NB4 (cell line): ENCODE data around the gene ARHGDIB.

ENCODE experiments used
- DNase-seq: peaks from one replicate; pipeline ENCODE4 v3.0.0; 2010; ENCODE audit warnings: low read depth
- H3K4me3 ChIP-seq: one replicate; pipeline ENCODE4 v1.5.1; 2011; ENCODE audit warnings: mild to moderate bottlenecking, low read depth, low read length, moderate library complexity
- CTCF ChIP-seq: IDR thresholded peaks from one replicate; pipeline ENCODE4 v1.5.1; 2012; ENCODE audit warnings: low read depth, low read length
- MAX ChIP-seq: IDR thresholded peaks from 2 replicates; pipeline ENCODE4 v1.6.1; 2011; ENCODE audit warnings: low read depth, low read length
- MYC ChIP-seq: IDR thresholded peaks from 2 replicates; pipeline ENCODE4 v1.6.1; 2011; ENCODE audit warnings: low read depth, low read length
- POLR2A ChIP-seq: IDR thresholded peaks from 2 replicates; pipeline ENCODE4 v1.6.1; 2011; ENCODE audit warnings: mild to moderate bottlenecking; ENCODE audit not compliant: insufficient read length; ENCODE audit errors: extremely low read depth

The ARHGDIB gene

GRCh38 chr12:14974633-14975032 lies 13.2 kb upstream of the ARHGDIB start:
- no peak for DNase-seq
- TF ChIP-seq CTCF = no peak
- TF ChIP-seq MYC = no peak
- no peak for TF ChIP-seq MAX
- TF ChIP-seq POLR2A = no peak
- no peak overlapping the region for H3K4me3 ChIP-seq

- DNase-seq = no peak
- TF ChIP-seq MAX (no peak), CTCF (no peak), POLR2A (no peak), MYC (no peak)
- H3K4me3 ChIP-seq = no peak within 1 kb of the TSS
Observed at GRCh38 chr12:14972816-14973215, 11.4 kb upstream of the ARHGDIB start, which contains the start of gene PDE6H. TSS of gene PDE6H (plus strand) at chr12:14973042. CDS start at chr12:14978013, 4,971 bp downstream.

GRCh38 chr12:14970473-14970872 lies 9.1 kb upstream of the ARHGDIB start:
- H3K4me3 ChIP-seq = no peak overlapping the region
- TF ChIP-seq MYC (no peak), MAX (no peak), POLR2A (no peak), CTCF (no peak)
- DNase-seq = no peak

- no peak for DNase-seq
- H3K4me3 ChIP-seq = no peak overlapping the region
- TF ChIP-seq CTCF = no peak
- no peak for TF ChIP-seq MYC
- TF ChIP-seq POLR2A = no peak
- no peak for TF ChIP-seq MAX
Observed at GRCh38 chr12:14968478-14968877, 7.1 kb upstream of the ARHGDIB start.

- DNase-seq = no peak
- TF ChIP-seq MAX (no peak), MYC (no peak), POLR2A (no peak), CTCF (no peak)
- no peak overlapping the region for H3K4me3 ChIP-seq
Observed at GRCh38 chr12:14965221-14965620, 3.8 kb upstream of the ARHGDIB start.

- no peak overlapping the region for H3K4me3 ChIP-seq
- TF ChIP-seq POLR2A (no peak), MYC (no peak), CTCF (no peak), MAX (no peak)
- DNase-seq = no peak
Observed at GRCh38 chr12:14964406-14964805, 3.0 kb upstream of the ARHGDIB start.
